ENCODE measurements around the gene MINDY4. TPM values are rescaled to one million over a fixed set of nuclear protein-coding genes. Genes with fewer than 3 reads are reported as not detected.

Gene MINDY4
- total and polyA plus RNA-seq, 2 of the 13 experiments (the other 11 are each of a cell fraction or from before 2014, with no cell fraction given), result not detected

DNA sequence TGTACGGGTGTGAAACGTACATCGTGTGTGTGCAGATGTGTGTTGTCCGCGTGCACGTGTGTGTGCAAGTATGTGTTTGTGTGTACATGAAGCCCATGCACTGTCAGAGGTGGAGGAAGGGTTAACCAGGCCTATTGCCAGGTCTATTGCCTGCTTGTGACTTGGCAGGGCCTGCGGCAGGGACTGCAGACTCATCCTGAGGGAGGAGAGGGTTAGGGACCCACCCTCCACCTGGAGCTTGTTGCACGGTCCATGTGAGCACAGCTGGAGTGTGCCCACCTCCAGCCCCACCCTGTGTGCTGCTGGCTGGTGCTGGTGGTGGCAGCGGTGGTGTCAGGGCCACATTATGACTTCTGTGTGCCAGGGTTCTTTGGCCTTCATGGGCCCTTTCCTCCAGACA is 133.3 kb downstream of the MINDY4 start:
- ChIA-PET POLR2A (no interaction called here), CTCF (ENCODE audit: low intra/inter-chr PET ratio, low total read pairs) (no interaction called here)
- Histone ChIP-seq H3K27me3 (ENCODE audit: control insufficient read depth in 1 of 2, insufficient read depth in 2 of 2, low read length in 2 of 2) (no peaks in the 10 kb centered on the region; a peak in 1 of 5 replicates), H3K4me3 (replicated peaks in 1 of 3; ENCODE audit: insufficient read depth in 1 of 3, low read depth in 2 of 3, low read length in 3 of 3) (no peak overlapping the region), H3K79me2 (ENCODE audit: insufficient read depth, low read length) (no peaks in the 10 kb centered on the region), H3K9ac (ENCODE audit: insufficient read depth, low read depth, low read length) (no peak overlapping the region), H4K20me1 (ENCODE audit: insufficient read depth, low read length) (no peaks in the 10 kb centered on the region), H3K36me3 (replicated peaks in 1 of 2; ENCODE audit: control insufficient read depth in 1 of 2, insufficient read depth in 2 of 2, low read length in 2 of 2) (no peaks in the 10 kb centered on the region), H3K4me1 (ENCODE audit: insufficient read depth, low read length) (no peaks in the 10 kb centered on the region), H3K4me2 (ENCODE audit: low read depth, low read length) (no peak overlapping the region), H2AFZ (ENCODE audit: low read length) (no peak overlapping the region), H3K9me3 (ENCODE audit: low read length) (no peaks in the 10 kb centered on the region), H3K27ac (ENCODE audit: extremely low read length, insufficient read depth, low read length) (no peak overlapping the region)
- no TSS peak for BruUV-seq (replicated peaks)
- in situ Hi-C loops (cut with HindIII; ENCODE audit: extremely low pct_ligation_motif_present, low pct_unique_long_range_greater_than_20kb), result no loop called here
- TF ChIP-seq, protein P1, sequence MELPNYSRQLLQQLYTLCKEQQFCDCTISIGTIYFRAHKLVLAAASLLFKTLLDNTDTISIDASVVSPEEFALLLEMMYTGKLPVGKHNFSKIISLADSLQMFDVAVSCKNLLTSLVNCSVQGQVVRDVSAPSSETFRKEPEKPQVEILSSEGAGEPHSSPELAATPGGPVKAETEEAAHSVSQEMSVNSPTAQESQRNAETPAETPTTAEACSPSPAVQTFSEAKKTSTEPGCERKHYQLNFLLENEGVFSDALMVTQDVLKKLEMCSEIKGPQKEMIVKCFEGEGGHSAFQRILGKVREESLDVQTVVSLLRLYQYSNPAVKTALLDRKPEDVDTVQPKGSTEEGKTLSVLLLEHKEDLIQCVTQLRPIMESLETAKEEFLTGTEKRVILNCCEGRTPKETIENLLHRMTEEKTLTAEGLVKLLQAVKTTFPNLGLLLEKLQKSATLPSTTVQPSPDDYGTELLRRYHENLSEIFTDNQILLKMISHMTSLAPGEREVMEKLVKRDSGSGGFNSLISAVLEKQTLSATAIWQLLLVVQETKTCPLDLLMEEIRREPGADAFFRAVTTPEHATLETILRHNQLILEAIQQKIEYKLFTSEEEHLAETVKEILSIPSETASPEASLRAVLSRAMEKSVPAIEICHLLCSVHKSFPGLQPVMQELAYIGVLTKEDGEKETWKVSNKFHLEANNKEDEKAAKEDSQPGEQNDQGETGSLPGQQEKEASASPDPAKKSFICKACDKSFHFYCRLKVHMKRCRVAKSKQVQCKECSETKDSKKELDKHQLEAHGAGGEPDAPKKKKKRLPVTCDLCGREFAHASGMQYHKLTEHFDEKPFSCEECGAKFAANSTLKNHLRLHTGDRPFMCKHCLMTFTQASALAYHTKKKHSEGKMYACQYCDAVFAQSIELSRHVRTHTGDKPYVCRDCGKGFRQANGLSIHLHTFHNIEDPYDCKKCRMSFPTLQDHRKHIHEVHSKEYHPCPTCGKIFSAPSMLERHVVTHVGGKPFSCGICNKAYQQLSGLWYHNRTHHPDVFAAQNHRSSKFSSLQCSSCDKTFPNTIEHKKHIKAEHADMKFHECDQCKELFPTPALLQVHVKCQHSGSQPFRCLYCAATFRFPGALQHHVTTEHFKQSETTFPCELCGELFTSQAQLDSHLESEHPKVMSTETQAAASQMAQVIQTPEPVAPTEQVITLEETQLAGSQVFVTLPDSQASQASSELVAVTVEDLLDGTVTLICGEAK (IDR thresholded peaks at IDR 0.05), result no peak
- TF ChIP-seq, protein P1 (CRISPR knock-in tag; IDR thresholded peaks at IDR 0.05), result no peak
- TF ChIP-seq, protein P2, sequence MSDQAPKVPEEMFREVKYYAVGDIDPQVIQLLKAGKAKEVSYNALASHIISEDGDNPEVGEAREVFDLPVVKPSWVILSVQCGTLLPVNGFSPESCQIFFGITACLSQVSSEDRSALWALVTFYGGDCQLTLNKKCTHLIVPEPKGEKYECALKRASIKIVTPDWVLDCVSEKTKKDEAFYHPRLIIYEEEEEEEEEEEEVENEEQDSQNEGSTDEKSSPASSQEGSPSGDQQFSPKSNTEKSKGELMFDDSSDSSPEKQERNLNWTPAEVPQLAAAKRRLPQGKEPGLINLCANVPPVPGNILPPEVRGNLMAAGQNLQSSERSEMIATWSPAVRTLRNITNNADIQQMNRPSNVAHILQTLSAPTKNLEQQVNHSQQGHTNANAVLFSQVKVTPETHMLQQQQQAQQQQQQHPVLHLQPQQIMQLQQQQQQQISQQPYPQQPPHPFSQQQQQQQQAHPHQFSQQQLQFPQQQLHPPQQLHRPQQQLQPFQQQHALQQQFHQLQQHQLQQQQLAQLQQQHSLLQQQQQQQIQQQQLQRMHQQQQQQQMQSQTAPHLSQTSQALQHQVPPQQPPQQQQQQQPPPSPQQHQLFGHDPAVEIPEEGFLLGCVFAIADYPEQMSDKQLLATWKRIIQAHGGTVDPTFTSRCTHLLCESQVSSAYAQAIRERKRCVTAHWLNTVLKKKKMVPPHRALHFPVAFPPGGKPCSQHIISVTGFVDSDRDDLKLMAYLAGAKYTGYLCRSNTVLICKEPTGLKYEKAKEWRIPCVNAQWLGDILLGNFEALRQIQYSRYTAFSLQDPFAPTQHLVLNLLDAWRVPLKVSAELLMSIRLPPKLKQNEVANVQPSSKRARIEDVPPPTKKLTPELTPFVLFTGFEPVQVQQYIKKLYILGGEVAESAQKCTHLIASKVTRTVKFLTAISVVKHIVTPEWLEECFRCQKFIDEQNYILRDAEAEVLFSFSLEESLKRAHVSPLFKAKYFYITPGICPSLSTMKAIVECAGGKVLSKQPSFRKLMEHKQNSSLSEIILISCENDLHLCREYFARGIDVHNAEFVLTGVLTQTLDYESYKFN (CRISPR knock-in tag; conservative IDR thresholded peaks at IDR 0.05), result no peak
- TF ChIP-seq RBAK (CRISPR knock-in tag; IDR thresholded peaks at IDR 0.05) (no peak), ZNF367 (CRISPR knock-in tag; IDR thresholded peaks at IDR 0.05; ENCODE audit: borderline replicate concordance) (no peak), FOXO1 (CRISPR knock-in tag; IDR thresholded peaks at IDR 0.05) (no peak), ZNF3 (CRISPR knock-in tag; IDR thresholded peaks at IDR 0.05) (no peak)
- intact Hi-C loops (cut with micrococcal nuclease; ENCODE audit: unreplicated experiment), result no loop called here
- 50% methylated on average over 1 of the region's 9 CpGs for WGBS (ENCODE audit: low lambda C conversion rate)
- FAIRE-seq (no peak), DNase-seq (ENCODE audit: low spot score) (no peak), ATAC-seq (no peak)

Measured in HepG2 (cell line).